ENCODE results near the gene GALNT17.

DNA sequence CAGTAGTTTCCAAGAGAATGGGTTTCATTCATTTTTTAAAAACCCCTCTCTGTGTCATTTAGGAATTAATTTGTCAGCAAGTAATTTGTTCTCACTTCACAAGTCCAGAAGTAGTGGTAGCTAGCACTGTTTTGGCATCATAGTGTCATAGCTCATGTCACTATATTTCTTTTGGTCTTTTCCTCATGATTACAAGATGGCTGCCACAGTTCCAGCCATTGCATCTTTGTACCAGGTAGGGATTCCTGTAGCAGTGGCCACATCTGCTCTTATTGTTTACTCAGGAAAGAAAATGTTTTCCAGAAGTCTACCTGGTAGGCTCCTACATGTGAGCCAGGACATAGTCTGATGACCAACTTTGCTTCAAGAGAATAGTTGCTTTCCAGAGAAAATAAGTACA, 16.2 kb downstream of the GALNT17 start:
- TF ChIP-seq YY1 (IDR thresholded peaks at IDR 0.05; ENCODE audit: insufficient read depth, insufficient read length) = no peak
- no peak for TF ChIP-seq ZNF274 (IDR thresholded peaks at IDR 0.05; ENCODE audit: low read depth, low read length)
- no peak for TF ChIP-seq SUZ12 (IDR thresholded peaks at IDR 0.05; ENCODE audit: extremely low read depth, insufficient read depth, insufficient read length)
